C4-2B (cell line): ENCODE data around the gene AKNA.
A peak's percentile ranks its signal among the peaks of the same experiment; 100 is the strongest.

Source experiments
- H3K27ac ChIP-seq: fragments of 450-650 bp; 2 replicates; pipeline ENCODE4 v1.5.1; 2017
- ZFX ChIP-seq: fragments of 450-650 bp; IDR thresholded peaks from 2 replicates; pipeline ENCODE4 v1.6.1; 2017
- TF ChIP-seq, protein P1 (sequence below): fragments of 450-650 bp; conservative IDR thresholded peaks from 2 replicates; pipeline ENCODE4 v1.5.1; 2017; ENCODE audit warnings: mild to moderate bottlenecking

AKNA gene, protein sequence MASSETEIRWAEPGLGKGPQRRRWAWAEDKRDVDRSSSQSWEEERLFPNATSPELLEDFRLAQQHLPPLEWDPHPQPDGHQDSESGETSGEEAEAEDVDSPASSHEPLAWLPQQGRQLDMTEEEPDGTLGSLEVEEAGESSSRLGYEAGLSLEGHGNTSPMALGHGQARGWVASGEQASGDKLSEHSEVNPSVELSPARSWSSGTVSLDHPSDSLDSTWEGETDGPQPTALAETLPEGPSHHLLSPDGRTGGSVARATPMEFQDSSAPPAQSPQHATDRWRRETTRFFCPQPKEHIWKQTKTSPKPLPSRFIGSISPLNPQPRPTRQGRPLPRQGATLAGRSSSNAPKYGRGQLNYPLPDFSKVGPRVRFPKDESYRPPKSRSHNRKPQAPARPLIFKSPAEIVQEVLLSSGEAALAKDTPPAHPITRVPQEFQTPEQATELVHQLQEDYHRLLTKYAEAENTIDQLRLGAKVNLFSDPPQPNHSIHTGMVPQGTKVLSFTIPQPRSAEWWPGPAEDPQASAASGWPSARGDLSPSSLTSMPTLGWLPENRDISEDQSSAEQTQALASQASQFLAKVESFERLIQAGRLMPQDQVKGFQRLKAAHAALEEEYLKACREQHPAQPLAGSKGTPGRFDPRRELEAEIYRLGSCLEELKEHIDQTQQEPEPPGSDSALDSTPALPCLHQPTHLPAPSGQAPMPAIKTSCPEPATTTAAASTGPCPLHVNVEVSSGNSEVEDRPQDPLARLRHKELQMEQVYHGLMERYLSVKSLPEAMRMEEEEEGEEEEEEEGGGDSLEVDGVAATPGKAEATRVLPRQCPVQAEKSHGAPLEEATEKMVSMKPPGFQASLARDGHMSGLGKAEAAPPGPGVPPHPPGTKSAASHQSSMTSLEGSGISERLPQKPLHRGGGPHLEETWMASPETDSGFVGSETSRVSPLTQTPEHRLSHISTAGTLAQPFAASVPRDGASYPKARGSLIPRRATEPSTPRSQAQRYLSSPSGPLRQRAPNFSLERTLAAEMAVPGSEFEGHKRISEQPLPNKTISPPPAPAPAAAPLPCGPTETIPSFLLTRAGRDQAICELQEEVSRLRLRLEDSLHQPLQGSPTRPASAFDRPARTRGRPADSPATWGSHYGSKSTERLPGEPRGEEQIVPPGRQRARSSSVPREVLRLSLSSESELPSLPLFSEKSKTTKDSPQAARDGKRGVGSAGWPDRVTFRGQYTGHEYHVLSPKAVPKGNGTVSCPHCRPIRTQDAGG (N-terminal part only)

DNA sequence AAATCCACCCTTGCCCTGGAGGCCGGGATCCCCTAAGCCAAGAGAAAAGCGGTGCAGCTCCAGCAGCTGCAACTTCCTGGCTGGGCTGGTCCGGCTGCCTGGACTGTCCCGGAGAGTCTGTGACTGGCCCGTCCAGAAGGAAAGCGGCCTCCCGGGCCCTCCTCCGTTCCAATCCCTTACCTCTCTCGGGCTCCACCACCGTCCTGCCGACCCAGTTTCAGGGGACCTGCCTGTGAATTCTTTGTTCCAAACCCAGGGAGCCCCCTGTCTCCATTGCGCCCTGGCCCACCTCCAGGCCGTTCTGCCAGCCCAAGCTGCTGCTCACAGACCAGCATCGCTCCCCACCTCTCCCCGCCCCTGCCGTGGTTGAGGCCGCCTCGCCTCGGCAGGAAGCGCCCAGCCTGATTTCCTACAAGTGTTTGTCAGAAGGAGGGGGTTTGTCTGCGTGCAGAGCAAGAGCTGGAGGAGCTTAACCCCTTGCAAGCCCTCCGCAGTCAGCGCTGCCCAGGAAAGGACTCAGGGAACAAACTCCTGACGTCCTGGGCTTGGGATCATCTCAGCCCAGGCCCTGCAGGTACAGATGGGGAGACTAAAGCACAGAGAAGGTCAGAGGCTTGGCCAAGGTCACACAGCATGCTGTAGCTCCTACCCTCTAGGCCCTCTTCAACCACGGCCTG is at the start of gene AKNA:
TSS of gene AKNA (minus strand) at position 303 of the 677 bp plus-strand sequence. CDS start 6,649 bp downstream, outside the sequence.
- TF ChIP-seq ZFX, result no peak
- TF ChIP-seq, protein P1, sequence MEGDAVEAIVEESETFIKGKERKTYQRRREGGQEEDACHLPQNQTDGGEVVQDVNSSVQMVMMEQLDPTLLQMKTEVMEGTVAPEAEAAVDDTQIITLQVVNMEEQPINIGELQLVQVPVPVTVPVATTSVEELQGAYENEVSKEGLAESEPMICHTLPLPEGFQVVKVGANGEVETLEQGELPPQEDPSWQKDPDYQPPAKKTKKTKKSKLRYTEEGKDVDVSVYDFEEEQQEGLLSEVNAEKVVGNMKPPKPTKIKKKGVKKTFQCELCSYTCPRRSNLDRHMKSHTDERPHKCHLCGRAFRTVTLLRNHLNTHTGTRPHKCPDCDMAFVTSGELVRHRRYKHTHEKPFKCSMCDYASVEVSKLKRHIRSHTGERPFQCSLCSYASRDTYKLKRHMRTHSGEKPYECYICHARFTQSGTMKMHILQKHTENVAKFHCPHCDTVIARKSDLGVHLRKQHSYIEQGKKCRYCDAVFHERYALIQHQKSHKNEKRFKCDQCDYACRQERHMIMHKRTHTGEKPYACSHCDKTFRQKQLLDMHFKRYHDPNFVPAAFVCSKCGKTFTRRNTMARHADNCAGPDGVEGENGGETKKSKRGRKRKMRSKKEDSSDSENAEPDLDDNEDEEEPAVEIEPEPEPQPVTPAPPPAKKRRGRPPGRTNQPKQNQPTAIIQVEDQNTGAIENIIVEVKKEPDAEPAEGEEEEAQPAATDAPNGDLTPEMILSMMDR, result no peak
- H3K27ac ChIP-seq, result no peak within 1 kb of the TSS

DNA sequence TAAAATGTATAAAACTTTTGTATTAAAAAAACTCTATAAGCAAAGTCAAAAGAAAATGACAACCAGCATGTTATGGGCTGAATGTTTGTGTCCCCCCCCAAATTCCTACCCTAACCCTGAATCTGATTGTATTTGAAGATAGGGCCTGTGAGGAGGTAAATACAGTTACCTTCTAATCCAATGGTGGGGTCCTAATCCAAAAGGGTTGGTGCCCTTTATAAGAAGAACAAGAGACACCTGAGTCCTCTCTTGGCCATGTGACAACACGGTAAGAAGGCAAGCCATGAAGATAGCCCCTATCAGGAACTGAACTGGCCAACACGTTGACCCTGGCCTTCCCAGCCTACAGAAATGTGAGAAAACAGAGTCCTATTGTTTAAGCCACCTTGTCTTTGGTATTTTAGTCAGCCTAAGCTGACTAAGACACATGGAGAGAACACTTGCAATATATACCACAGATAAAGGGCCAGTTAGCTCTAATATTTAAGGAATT is 49.7 kb upstream of the AKNA start:
- no peak overlapping the region for H3K27ac ChIP-seq
- TF ChIP-seq, protein P1, result no peak
- TF ChIP-seq ZFX, result no peak

DNA sequence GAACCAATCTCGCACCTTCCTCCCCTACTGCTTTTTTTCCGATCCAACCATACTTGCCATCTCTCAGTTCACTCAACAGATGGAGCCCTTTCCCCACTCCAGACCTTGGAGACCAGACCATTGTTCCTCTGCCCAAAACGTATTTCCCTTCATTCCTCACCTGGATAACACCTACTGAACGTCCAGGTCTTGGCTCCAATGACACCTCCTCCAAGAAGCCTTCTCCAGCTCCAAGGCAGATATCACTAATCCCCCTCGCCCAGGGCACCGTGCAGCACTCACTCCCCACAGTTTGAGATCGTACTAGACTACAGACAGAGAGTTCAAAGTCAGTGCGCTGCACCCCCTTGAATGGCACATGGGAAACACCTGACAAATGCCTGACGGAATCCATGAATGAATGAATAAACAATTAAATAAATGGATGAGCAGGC is 47.1 kb upstream of the AKNA start:
- TF ChIP-seq ZFX, result no peak
- TF ChIP-seq, protein P1, result peak; percentile 74
- no peak overlapping the region for H3K27ac ChIP-seq

DNA sequence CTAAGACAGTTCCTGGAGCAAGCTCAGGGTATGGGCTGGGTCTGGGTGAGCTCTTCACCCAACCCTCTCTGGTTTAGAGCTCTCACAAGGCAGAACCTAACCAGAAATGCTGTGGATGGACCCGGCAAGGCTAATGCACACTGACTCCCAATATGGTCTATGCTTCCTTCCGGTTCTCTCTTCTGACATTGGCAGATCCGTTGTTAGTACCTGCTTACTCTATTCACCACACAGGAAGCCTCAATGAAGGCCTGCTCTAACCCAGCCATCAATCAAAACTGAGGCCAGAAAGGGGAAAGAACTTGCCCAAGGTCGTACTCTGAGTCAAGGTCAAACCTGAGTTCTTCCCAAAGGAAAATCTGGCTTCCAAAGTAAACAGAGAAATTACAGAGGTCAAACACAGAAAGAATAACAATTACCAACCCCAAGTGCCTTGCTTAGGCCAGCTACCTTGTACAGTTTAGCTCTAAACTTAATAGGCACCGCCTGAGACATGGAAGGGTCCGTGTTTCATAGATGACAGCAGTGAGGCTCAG is 46.0 kb upstream of the AKNA start:
- TF ChIP-seq, protein P1, result no peak
- no peak for TF ChIP-seq ZFX
- H3K27ac ChIP-seq, result no peak overlapping the region

DNA sequence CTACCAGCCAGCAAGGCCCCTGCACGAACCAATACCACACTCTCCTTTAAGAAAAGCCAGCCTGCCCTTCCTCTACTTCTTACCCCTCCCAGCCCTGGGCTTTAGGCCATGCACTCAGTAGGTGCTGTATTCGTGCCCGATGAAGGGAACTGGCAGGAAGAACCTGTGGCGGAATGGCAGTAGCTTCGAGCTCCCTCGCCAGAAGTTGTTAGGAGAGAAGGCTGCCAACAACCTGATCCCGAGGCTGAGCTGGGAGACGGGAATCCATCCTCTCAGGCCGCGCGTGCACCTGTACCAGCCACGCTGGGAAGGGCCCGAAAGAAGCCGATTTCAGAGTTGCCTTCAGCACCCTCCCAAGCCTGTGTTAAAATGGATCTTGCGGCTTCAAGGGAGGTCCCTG is 45.3 kb upstream of the AKNA start:
- TF ChIP-seq, protein P1, result no peak
- TF ChIP-seq ZFX, result no peak
- H3K27ac ChIP-seq, result no peak overlapping the region

DNA sequence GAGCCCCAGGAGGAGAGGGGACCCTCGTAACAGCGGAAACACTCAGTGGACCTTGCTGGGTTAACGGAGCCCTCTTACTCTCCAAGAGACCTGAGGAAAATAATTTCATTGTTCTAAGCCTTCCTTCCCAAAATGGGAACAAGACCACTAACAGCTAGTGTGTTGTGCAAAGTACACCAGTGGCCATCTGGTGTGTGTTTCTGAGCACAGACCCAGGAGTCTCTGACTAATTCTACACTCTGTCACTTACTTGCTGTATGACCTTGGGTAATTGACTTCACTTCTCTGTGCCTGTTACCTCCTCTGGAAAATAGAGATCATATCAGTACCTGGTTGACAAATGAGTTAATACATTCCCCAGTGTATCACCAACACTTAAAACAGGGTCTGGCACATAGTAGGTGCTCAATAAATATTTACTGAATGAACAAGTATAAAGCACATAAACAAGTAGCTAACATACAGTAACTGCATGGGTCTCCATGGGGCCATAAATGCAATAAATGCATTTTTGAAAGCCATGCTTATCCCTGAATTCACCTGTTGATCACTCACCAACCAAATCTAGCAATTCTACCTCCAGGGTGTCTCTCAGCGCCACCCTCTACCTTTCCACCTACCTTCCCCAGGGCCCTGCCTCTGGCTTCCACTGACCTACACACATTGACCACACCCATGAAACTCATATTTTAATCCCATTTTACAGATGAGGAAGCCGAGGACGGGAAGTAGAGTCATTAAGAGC is 44.7 kb upstream of the AKNA start:
- no peak overlapping the region for H3K27ac ChIP-seq
- TF ChIP-seq ZFX, result no peak
- TF ChIP-seq, protein P1, result no peak
